SJCRH30 (cell line): ENCODE results near the gene FAAH. TPM values are rescaled to one million over a fixed set of nuclear protein-coding genes. Genes with fewer than 3 reads are reported as not detected.
A peak's percentile ranks its signal among the peaks of the same experiment; 100 is the strongest.

Experiments
- DNase-seq, 2 experiments: peaks; one replicate each; pipeline ENCODE4 v3.0.0-alpha.2; 2015 to 2020
- H3K27ac ChIP-seq: fragments of 250-450 bp; sonication (Bioruptor Pico); 2 replicates; pipeline ENCODE4 v1.5.1; 2020; ENCODE audit warnings: mild to moderate bottlenecking, moderate library complexity
- H3K27me3 ChIP-seq: fragments of 250-450 bp; sonication (Bioruptor Pico); 2 replicates; pipeline ENCODE4 v1.5.1; 2020; ENCODE audit warnings: mild to moderate bottlenecking, moderate library complexity
- H3K36me3 ChIP-seq: fragments of 250-450 bp; sonication (Bioruptor Pico); 2 replicates; pipeline ENCODE4 v1.5.1; 2020; ENCODE audit warnings: mild to moderate bottlenecking, moderate library complexity
- H3K4me1 ChIP-seq: fragments of 250-450 bp; sonication (Bioruptor Pico); 2 replicates; pipeline ENCODE4 v1.5.1; 2020; ENCODE audit warnings: mild to moderate bottlenecking, moderate library complexity
- H3K4me3 ChIP-seq: fragments of 250-450 bp; sonication (Bioruptor Pico); 2 replicates; pipeline ENCODE4 v1.5.1; 2020; ENCODE audit warnings: mild to moderate bottlenecking, moderate library complexity
- H3K9me3 ChIP-seq: fragments of 250-450 bp; sonication (Bioruptor Pico); replicated peaks from 2 replicates; pipeline ENCODE4 v1.5.1; 2020; ENCODE audit warnings: mild to moderate bottlenecking, moderate library complexity
- total RNA-seq: library from RNA; depleted of rRNA; stranded (reverse); fragments of >200 nt; shearing (Covaris generic); gene quantifications from 2 replicates; pipeline ENCODE4 v1.2.3, GENCODE V29; 2014

Gene FAAH
- total RNA-seq, 1 experiment from 2014 or later: 0.34 TPM

- no peaks in the 10 kb centered on the region for H3K9me3 ChIP-seq
- H3K4me3 ChIP-seq: no peak overlapping the region
- no peak for DNase-seq
- no peaks in the 10 kb centered on the region for H3K4me1 ChIP-seq
- H3K36me3 ChIP-seq: no peaks in the 10 kb centered on the region
- no peaks in the 10 kb centered on the region for H3K27me3 ChIP-seq
- no peak overlapping the region for H3K27ac ChIP-seq
Observed at GRCh38 chr1:46379996-46380395, 14.1 kb upstream of the FAAH start.

- H3K27ac ChIP-seq: no peak overlapping the region
- DNase-seq: no peak
- no peak overlapping the region for H3K4me3 ChIP-seq
- H3K9me3 ChIP-seq: no peaks in the 10 kb centered on the region
- H3K4me1 ChIP-seq: no peaks in the 10 kb centered on the region
- no peaks in the 10 kb centered on the region for H3K27me3 ChIP-seq
- H3K36me3 ChIP-seq: no peaks in the 10 kb centered on the region
Observed at GRCh38 chr1:46380508-46380907, 13.6 kb upstream of the FAAH start.

GRCh38 chr1:46393510-46393909 lies 607 bp upstream of the FAAH start:
- Histone ChIP-seq H3K27me3 (0 out of 2 replicates have a peak, but pooled peaks cover 7% of the 10 kb centered on the region), H3K4me3 (no peak overlapping the region; the same call in 1 of the 2 replicates)
- no peak for DNase-seq

GRCh38 chr1:46394872-46395465 lies 852 bp downstream of the FAAH start:
- Histone ChIP-seq H3K27ac (no peak overlapping the region), H3K36me3 (no peaks in the 10 kb centered on the region), H3K27me3 (0 out of 2 replicates have a peak, but pooled peaks cover 7% of the 10 kb centered on the region), H3K4me3 (no peak overlapping the region; the same call in 1 of the 2 replicates), H3K9me3 (peaks cover 3% of the 10 kb centered on the region; the same call in 1 of the 2 replicates), H3K4me1 (no peaks in the 10 kb centered on the region)
- peak in 1 of 2 experiments; percentile 32 for DNase-seq

More at GRCh38 chr1:46393510-46393909, 607 bp upstream of the FAAH start:
- no peaks in the 10 kb centered on the region for H3K36me3 ChIP-seq
- H3K27ac ChIP-seq: no peak overlapping the region
- H3K4me1 ChIP-seq: no peaks in the 10 kb centered on the region
- peaks cover 3% of the 10 kb centered on the region; the same call in 1 of the 2 replicates for H3K9me3 ChIP-seq

- H3K4me1 ChIP-seq: no peaks in the 10 kb centered on the region
- no peak overlapping the region for H3K27ac ChIP-seq
- DNase-seq: no peak
- H3K27me3 ChIP-seq: 0 out of 2 replicates have a peak, but pooled peaks cover 7% of the 10 kb centered on the region
- peaks cover 3% of the 10 kb centered on the region; the same call in 1 of the 2 replicates for H3K9me3 ChIP-seq
- no peak overlapping the region for H3K4me3 ChIP-seq
- H3K36me3 ChIP-seq: no peaks in the 10 kb centered on the region
Observed at GRCh38 chr1:46396441-46397398, 2.6 kb downstream of the FAAH start.

GRCh38 chr1:46399307-46399706 lies 5.2 kb downstream of the FAAH start:
- Histone ChIP-seq H3K36me3 (no peaks in the 10 kb centered on the region), H3K27ac (no peak overlapping the region), H3K4me1 (no peaks in the 10 kb centered on the region), H3K9me3 (no peaks in the 10 kb centered on the region), H3K27me3 (peaks cover 7% of the 10 kb centered on the region; the same call in 1 of the 2 replicates), H3K4me3 (no peak overlapping the region)
- no peak for DNase-seq

GRCh38 chr1:46400421-46400820 lies 6.3 kb downstream of the FAAH start:
- Histone ChIP-seq H3K36me3 (no peaks in the 10 kb centered on the region), H3K9me3 (no peaks in the 10 kb centered on the region), H3K4me1 (no peaks in the 10 kb centered on the region), H3K4me3 (no peak overlapping the region), H3K27ac (no peak overlapping the region), H3K27me3 (peaks cover 5% of the 10 kb centered on the region; the same call in 1 of the 2 replicates)
- DNase-seq: no peak

GRCh38 chr1:46401154-46401913 lies 7.2 kb downstream of the FAAH start:
- no peak for DNase-seq
- Histone ChIP-seq H3K27me3 (peaks cover 5% of the 10 kb centered on the region; the same call in 1 of the 2 replicates), H3K36me3 (no peaks in the 10 kb centered on the region), H3K9me3 (no peaks in the 10 kb centered on the region), H3K27ac (no peak overlapping the region), H3K4me1 (no peaks in the 10 kb centered on the region; the same call in 1 of the 2 replicates), H3K4me3 (no peak overlapping the region)

GRCh38 chr1:46401964-46402626 lies 8.0 kb downstream of the FAAH start:
- Histone ChIP-seq H3K4me1 (peaks cover 2% of the 10 kb centered on the region), H3K9me3 (no peaks in the 10 kb centered on the region), H3K4me3 (no peak overlapping the region), H3K27me3 (peaks cover under 1% of the 10 kb centered on the region; the same call in 1 of the 2 replicates), H3K36me3 (no peaks in the 10 kb centered on the region), H3K27ac (no peak overlapping the region)
- peak; percentile 35 to 50 for DNase-seq

GRCh38 chr1:46403916-46404315 lies 9.8 kb downstream of the FAAH start:
- H3K4me3 ChIP-seq: no peak overlapping the region
- no peak for DNase-seq
- H3K9me3 ChIP-seq: no peaks in the 10 kb centered on the region

GRCh38 chr1:46404482-46405196 lies 10.5 kb downstream of the FAAH start:
- no peaks in the 10 kb centered on the region for H3K36me3 ChIP-seq
- H3K4me1 ChIP-seq: peaks cover 7% of the 10 kb centered on the region
- H3K27ac ChIP-seq: no peak overlapping the region
- no peaks in the 10 kb centered on the region; the same call in 1 of the 2 replicates for H3K27me3 ChIP-seq
- DNase-seq: no peak
- no peak overlapping the region for H3K4me3 ChIP-seq
- H3K9me3 ChIP-seq: no peaks in the 10 kb centered on the region

More at GRCh38 chr1:46403916-46404315, 9.8 kb downstream of the FAAH start:
- Histone ChIP-seq H3K27ac (no peak overlapping the region), H3K27me3 (no peaks in the 10 kb centered on the region; the same call in 1 of the 2 replicates), H3K4me1 (peaks cover 7% of the 10 kb centered on the region), H3K36me3 (no peaks in the 10 kb centered on the region)

GRCh38 chr1:46405197-46405555 lies 11.1 kb downstream of the FAAH start:
- no peak overlapping the region for H3K4me3 ChIP-seq
- DNase-seq: no peak
- H3K27me3 ChIP-seq: no peaks in the 10 kb centered on the region; the same call in 1 of the 2 replicates
- peaks cover 7% of the 10 kb centered on the region for H3K4me1 ChIP-seq
- H3K27ac ChIP-seq: no peak overlapping the region
- H3K9me3 ChIP-seq: no peaks in the 10 kb centered on the region
- H3K36me3 ChIP-seq: no peaks in the 10 kb centered on the region

GRCh38 chr1:46405724-46406123 lies 11.6 kb downstream of the FAAH start:
- H3K27ac ChIP-seq: no peak overlapping the region; the same call in 1 of the 2 replicates
- H3K9me3 ChIP-seq: no peaks in the 10 kb centered on the region
- DNase-seq: no peak
- H3K36me3 ChIP-seq: no peaks in the 10 kb centered on the region
- no peaks in the 10 kb centered on the region; the same call in 1 of the 2 replicates for H3K27me3 ChIP-seq
- H3K4me1 ChIP-seq: peaks cover 7% of the 10 kb centered on the region
- H3K4me3 ChIP-seq: peak overlapping the region; percentile 62
